ENCODE data around the gene ZNF609. TPM values are rescaled to one million over a fixed set of nuclear protein-coding genes. Genes with fewer than 3 reads are reported as not detected.

The ZNF609 gene
- total and polyA plus RNA-seq, 2 of the 13 experiments (the other 11 are each of a cell fraction or from before 2014, with no cell fraction given), result 8.9 to 9.9 TPM

- Histone ChIP-seq H3K9ac (ENCODE audit: insufficient read depth, low read depth, low read length) (no peak overlapping the region), H3K9me3 (ENCODE audit: low read length) (no peaks in the 10 kb centered on the region), H3K36me3 (replicated peaks in 1 of 2; ENCODE audit: control insufficient read depth in 1 of 2, insufficient read depth in 2 of 2, low read length in 2 of 2) (peaks cover 0 to 7% of the 10 kb centered on the region in 2 experiments; a peak in 2 of 5 replicates), H3K4me1 (ENCODE audit: insufficient read depth, low read length) (peaks cover 26% of the 10 kb centered on the region), H4K20me1 (ENCODE audit: insufficient read depth, low read length) (no peaks in the 10 kb centered on the region), H3K4me3 (replicated peaks in 1 of 3; ENCODE audit: insufficient read depth in 1 of 3, low read depth in 2 of 3, low read length in 3 of 3) (no peak overlapping the region), H3K4me2 (ENCODE audit: low read depth, low read length) (no peak overlapping the region), H3K27me3 (ENCODE audit: control insufficient read depth in 1 of 2, insufficient read depth in 2 of 2, low read length in 2 of 2) (no peaks in the 10 kb centered on the region), H3K27ac (ENCODE audit: extremely low read length, insufficient read depth, low read length) (no peak overlapping the region), H2AFZ (ENCODE audit: low read length) (no peak overlapping the region), H3K79me2 (ENCODE audit: insufficient read depth, low read length) (peaks cover 23% of the 10 kb centered on the region)
- ChIA-PET CTCF (ENCODE audit: low intra/inter-chr PET ratio, low total read pairs) (no interaction called here), POLR2A (no interaction called here)
- intact Hi-C loops (cut with micrococcal nuclease; ENCODE audit: unreplicated experiment) (no loop called here), in situ Hi-C loops (cut with HindIII; ENCODE audit: extremely low pct_ligation_motif_present, low pct_unique_long_range_greater_than_20kb) (no loop called here)
- no peak for DNase-seq (ENCODE audit: low spot score)
- TF ChIP-seq MEIS1 (CRISPR knock-in tag; IDR thresholded peaks at IDR 0.05; ENCODE audit: borderline replicate concordance) (no peak), ZNF737 (CRISPR knock-in tag; IDR thresholded peaks at IDR 0.05; ENCODE audit: borderline replicate concordance) (no peak)
- no peak for ATAC-seq
- BruUV-seq (replicated peaks), result no TSS peak
- FAIRE-seq, result no peak
- WGBS (ENCODE audit: low lambda C conversion rate), result 98% methylated on average over 4 of the region's 4 CpGs
These were observed 11.8 kb downstream of the ZNF609 start for GRCh38 chr15:64472161-64472560.

GRCh38 chr15:64474846-64475245, 14.5 kb downstream of the ZNF609 start:
- Histone ChIP-seq H3K27me3 (ENCODE audit: control insufficient read depth in 1 of 2, insufficient read depth in 2 of 2, low read length in 2 of 2) (no peaks in the 10 kb centered on the region), H2AFZ (ENCODE audit: low read length) (no peak overlapping the region), H3K9me3 (ENCODE audit: low read length) (no peaks in the 10 kb centered on the region), H3K4me3 (replicated peaks in 1 of 3; ENCODE audit: insufficient read depth in 1 of 3, low read depth in 2 of 3, low read length in 3 of 3) (no peak overlapping the region), H3K4me2 (ENCODE audit: low read depth, low read length) (no peak overlapping the region), H3K36me3 (replicated peaks in 1 of 2; ENCODE audit: control insufficient read depth in 1 of 2, insufficient read depth in 2 of 2, low read length in 2 of 2) (peaks cover 0 to 7% of the 10 kb centered on the region in 2 experiments; a peak in 2 of 5 replicates), H3K27ac (ENCODE audit: extremely low read length, insufficient read depth, low read length) (no peak overlapping the region), H4K20me1 (ENCODE audit: insufficient read depth, low read length) (no peaks in the 10 kb centered on the region), H3K9ac (ENCODE audit: insufficient read depth, low read depth, low read length) (no peak overlapping the region), H3K79me2 (ENCODE audit: insufficient read depth, low read length) (peaks cover 11% of the 10 kb centered on the region), H3K4me1 (ENCODE audit: insufficient read depth, low read length) (no peaks in the 10 kb centered on the region)
- intact Hi-C loops (cut with micrococcal nuclease; ENCODE audit: unreplicated experiment) (no loop called here), in situ Hi-C loops (cut with HindIII; ENCODE audit: extremely low pct_ligation_motif_present, low pct_unique_long_range_greater_than_20kb) (no loop called here)
- FAIRE-seq (no peak), DNase-seq (ENCODE audit: low spot score) (no peak), ATAC-seq (no peak)
- 96% methylated on average over 2 of the region's 2 CpGs for WGBS (ENCODE audit: low lambda C conversion rate)
- ChIA-PET CTCF (ENCODE audit: low intra/inter-chr PET ratio, low total read pairs) (no interaction called here), POLR2A (no interaction called here)
- no TSS peak for BruUV-seq (replicated peaks)
- TF ChIP-seq ZNF275 (CRISPR knock-in tag; IDR thresholded peaks at IDR 0.05; ENCODE audit: borderline replicate concordance), result no peak
- no peak for TF ChIP-seq U2AF1 (optimal IDR thresholded peaks at IDR 0.05; ENCODE audit: low read depth, low read length)
- no peak for TF ChIP-seq ZBTB2 (CRISPR knock-in tag; IDR thresholded peaks at IDR 0.05; ENCODE audit: low read depth)
- no peak for TF ChIP-seq ZSCAN20 (CRISPR knock-in tag; IDR thresholded peaks at IDR 0.05; ENCODE audit: borderline replicate concordance)
- TF ChIP-seq IRX3 (CRISPR knock-in tag; IDR thresholded peaks at IDR 0.05; ENCODE audit: borderline replicate concordance, low read depth), result no peak
- TF ChIP-seq SOX13 (IDR thresholded peaks at IDR 0.05), result no peak
- no peak for TF ChIP-seq SOX13 (CRISPR knock-in tag; conservative IDR thresholded peaks at IDR 0.05 in 1 of 2, IDR thresholded peaks at IDR 0.05 in 1 of 2)
- no peak for TF ChIP-seq SALL2 (CRISPR knock-in tag; IDR thresholded peaks at IDR 0.05)
- no peak for TF ChIP-seq YEATS4 (CRISPR knock-in tag; IDR thresholded peaks at IDR 0.05; ENCODE audit: borderline replicate concordance)
- no peak for TF ChIP-seq ZNF883 (CRISPR knock-in tag; IDR thresholded peaks at IDR 0.05; ENCODE audit: not compliant biosample characterization)
- TF ChIP-seq HIVEP1 (CRISPR knock-in tag; IDR thresholded peaks at IDR 0.05), result no peak
- no peak for TF ChIP-seq PCBP1 (IDR thresholded peaks at IDR 0.05; ENCODE audit: borderline replicate concordance, low read depth, low read length)
- TF ChIP-seq KAT7 (CRISPR knock-in tag; IDR thresholded peaks at IDR 0.05; ENCODE audit: borderline replicate concordance), result no peak
